Lung (tissue), 12 donors: ENCODE results near the gene ZNF768. TPM values are rescaled to one million over a fixed set of nuclear protein-coding genes. Genes with fewer than 3 reads are reported as not detected.

Experiments used
- ATAC-seq: fragments of 200-7000 bp; cut with Tn5 transposase; one replicate; pipeline ENCODE4 v1.9.1; 2020; ENCODE audit warnings: moderate number of reproducible peaks; ENCODE audit not compliant: insufficient read depth, low FRiP score
- DNase-seq, 3 donors: peaks; one replicate each; pipeline ENCODE4 v3.0.0-alpha.2; 2013 to 2017
- H3K27ac ChIP-seq, 2 donors: one replicate each; pipeline ENCODE4 v1.5.1; 2013; ENCODE audit warnings: mild to moderate bottlenecking in 2 of 2, moderate library complexity in 2 of 2, control low read depth in 1 of 2, inconsistent platforms in 1 of 2, low read depth in 1 of 2, low read length in 1 of 2
- H3K27me3 ChIP-seq, 3 donors: one replicate each; pipeline ENCODE4 v1.5.1; 2013; ENCODE audit warnings: low read length in 2 of 3; ENCODE audit not compliant: control insufficient read depth in 3 of 3, insufficient read depth in 3 of 3
- H3K36me3 ChIP-seq, 4 donors: one replicate each; pipeline ENCODE4 v1.5.1; 2013; ENCODE audit warnings: low read length in 4 of 4, mild to moderate bottlenecking in 1 of 4, moderate library complexity in 1 of 4; ENCODE audit not compliant: control insufficient read depth in 4 of 4, insufficient read depth in 4 of 4
- H3K4me1 ChIP-seq, 5 donors: one replicate each; pipeline ENCODE4 v1.5.1; 2013; ENCODE audit warnings: low read length in 5 of 5, mild to moderate bottlenecking in 2 of 5, moderate library complexity in 1 of 5; ENCODE audit not compliant: control insufficient read depth in 5 of 5, insufficient read depth in 5 of 5
- H3K4me3 ChIP-seq: one replicate; pipeline ENCODE4 v1.5.1; 2013; ENCODE audit warnings: mild to moderate bottlenecking, control low read depth, moderate library complexity
- H3K9ac ChIP-seq, 2 donors: one replicate each; pipeline ENCODE4 v1.5.1; 2013; ENCODE audit warnings: low read length in 2 of 2, control low read depth in 1 of 2; ENCODE audit not compliant: insufficient read depth in 1 of 2
- H3K9me3 ChIP-seq, 4 donors: one replicate each; pipeline ENCODE4 v1.5.1; 2013; ENCODE audit warnings: low read length in 3 of 4, mild to moderate bottlenecking in 1 of 4, moderate library complexity in 1 of 4; ENCODE audit not compliant: control insufficient read depth in 4 of 4, insufficient read depth in 3 of 4
- WGBS, 2 donors: extraction: QIAGEN DNeasy Blood & Tissue Kit; methylation state at CpG; one replicate each; pipeline ENCODE4 v1.1.7; 2013; 5-methylcytosine and 5-hydroxymethylcytosine counted together
- polyA plus RNA-seq, 2 donors: library from polyadenylated mRNA; stranded (reverse); fragments of 200-250 nt; gene quantifications; one replicate each; pipeline ENCODE4 v1.2.1, GENCODE V29; 2013
- total RNA-seq, 2 donors: library from RNA; depleted of rRNA in 1 of 2; stranded (reverse); fragments of >200 nt in 1 of 2; gene quantifications; one replicate each; pipeline ENCODE4 v1.2.1, GENCODE V29; 2014 to 2021
- TF ChIP-seq, protein P1 (sequence below): IDR thresholded peaks from 2 replicates; pipeline ENCODE4 v1.5.1; 2012; ENCODE audit warnings: mild to moderate bottlenecking; ENCODE audit errors: control extremely low read depth, extremely low read depth
- donor health status: control.
- donor health status: control.
- donor health status: Bipolar disorder and iron deficiency.
- donor health status: healthy.
- donor health status: DM: yes; HTN: yes; CAD: no.

ZNF768 gene
- total and polyA plus RNA-seq, 4 donors = 17.9 to 45.1 (median 27.0) TPM

DNA sequence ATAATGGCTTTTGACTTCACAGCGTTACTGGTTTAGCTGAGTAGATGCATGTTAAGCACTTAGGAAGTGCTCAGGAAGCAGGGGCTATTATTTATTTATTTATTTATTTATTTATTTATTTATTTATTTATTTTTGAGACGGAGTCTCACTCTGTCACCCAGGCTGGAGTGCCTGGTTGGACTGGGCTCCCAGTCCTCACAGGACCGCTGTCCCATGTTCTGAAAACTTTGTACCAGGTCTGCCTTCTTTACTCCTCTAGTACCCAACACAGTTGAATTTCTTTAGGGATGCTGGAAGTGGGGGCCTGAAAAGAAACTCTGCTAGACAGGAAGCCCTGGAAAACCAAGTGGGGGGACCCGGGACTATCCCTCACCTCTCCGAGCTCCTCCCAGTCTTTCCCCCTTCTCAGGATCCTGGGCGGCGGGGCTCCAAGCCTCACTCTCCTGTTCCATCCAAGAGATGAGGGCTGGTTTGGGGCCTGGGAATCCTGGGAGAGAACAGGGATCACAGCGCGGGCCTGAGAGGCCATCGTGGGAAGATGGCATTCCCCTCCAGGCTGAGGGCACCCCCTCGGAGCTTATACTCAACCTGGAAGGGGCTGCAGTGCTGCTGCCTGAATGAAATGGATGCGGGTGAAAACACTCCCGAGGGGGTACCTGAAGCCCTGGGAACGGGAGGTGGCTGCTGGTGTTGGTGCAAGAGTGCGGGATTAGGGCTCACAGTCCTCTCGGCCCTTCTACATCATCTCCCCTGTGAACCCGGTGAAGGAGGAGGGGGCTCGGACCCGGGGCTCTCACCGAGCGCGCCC is 44.5 kb upstream of the ZNF768 start:
- ATAC-seq (no peak), DNase-seq (peak; percentile 50 to 67 (median 67))
- no peaks in the 10 kb centered on the region for H3K27me3 ChIP-seq
- H3K27ac ChIP-seq = peak overlapping the region; percentile 92 to 96
- peaks cover 5 to 18% (median 9%) of the 10 kb centered on the region in 5 donors for H3K4me1 ChIP-seq
- TF ChIP-seq, protein P1, sequence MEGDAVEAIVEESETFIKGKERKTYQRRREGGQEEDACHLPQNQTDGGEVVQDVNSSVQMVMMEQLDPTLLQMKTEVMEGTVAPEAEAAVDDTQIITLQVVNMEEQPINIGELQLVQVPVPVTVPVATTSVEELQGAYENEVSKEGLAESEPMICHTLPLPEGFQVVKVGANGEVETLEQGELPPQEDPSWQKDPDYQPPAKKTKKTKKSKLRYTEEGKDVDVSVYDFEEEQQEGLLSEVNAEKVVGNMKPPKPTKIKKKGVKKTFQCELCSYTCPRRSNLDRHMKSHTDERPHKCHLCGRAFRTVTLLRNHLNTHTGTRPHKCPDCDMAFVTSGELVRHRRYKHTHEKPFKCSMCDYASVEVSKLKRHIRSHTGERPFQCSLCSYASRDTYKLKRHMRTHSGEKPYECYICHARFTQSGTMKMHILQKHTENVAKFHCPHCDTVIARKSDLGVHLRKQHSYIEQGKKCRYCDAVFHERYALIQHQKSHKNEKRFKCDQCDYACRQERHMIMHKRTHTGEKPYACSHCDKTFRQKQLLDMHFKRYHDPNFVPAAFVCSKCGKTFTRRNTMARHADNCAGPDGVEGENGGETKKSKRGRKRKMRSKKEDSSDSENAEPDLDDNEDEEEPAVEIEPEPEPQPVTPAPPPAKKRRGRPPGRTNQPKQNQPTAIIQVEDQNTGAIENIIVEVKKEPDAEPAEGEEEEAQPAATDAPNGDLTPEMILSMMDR = no peak
- peak overlapping the region; percentile 16 to 87 for H3K9ac ChIP-seq
- 8 to 9% methylated on average over 22 of the region's 22 CpGs for WGBS, 2 donors
- peaks cover 0 to 4% (median 0%) of the 10 kb centered on the region in 4 donors for H3K36me3 ChIP-seq
- no peaks in the 10 kb centered on the region for H3K9me3 ChIP-seq
- H3K4me3 ChIP-seq = peak overlapping the region; percentile 43

DNA sequence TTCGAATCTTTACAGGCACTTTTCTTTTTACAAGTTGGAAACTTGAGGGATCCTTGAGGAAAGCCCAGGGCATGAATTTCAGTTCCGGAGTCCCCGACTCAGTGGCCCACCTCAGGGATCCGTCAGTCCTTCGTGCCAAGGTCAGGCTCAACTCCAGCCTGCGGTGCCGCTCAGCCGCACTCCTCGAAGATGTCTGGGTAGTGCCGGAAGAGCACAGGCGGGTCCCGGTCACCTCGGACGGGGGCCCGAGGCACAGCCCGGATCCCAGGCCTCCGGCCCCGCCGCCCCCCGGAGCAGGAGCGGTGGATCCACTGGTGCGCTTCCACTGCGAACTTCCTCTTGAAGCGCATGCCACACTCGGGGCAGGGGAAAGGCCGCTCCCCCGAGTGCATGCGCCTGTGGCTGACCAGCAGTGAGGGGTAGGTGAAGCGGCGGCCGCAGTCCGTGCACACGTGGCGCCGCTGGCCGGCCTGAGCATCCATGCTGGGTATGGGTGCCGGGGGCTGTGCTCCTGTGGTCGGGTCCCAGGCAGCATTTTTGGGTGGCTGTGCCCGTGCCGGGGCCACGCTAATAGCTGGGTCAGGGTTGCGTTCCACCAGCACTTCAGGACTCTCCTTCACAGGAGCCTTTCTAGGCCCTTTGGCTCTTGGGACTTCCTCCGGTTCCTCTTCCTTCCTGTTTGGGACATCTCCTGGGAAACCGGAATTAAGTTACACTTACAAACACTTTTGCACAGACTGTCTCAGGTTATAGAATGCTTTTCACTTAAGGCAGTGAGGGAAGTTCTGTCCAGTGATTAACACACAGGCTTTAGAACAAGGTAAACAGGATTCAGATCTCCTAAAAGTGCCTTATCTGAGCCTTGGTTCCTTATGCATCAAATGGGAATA is 43.6 kb upstream of the ZNF768 start:
- peak in 1 of 3 donors; percentile 29 for DNase-seq
- Histone ChIP-seq H3K9ac (peak overlapping the region in 1 of 2 donors; percentile 32), H3K4me3 (no peak overlapping the region), H3K27me3 (no peaks in the 10 kb centered on the region), H3K27ac (peak overlapping the region in 1 of 2 donors; percentile 62), H3K9me3 (no peaks in the 10 kb centered on the region), H3K4me1 (peaks cover 5 to 18% (median 9%) of the 10 kb centered on the region in 5 donors), H3K36me3 (peaks cover 0 to 4% (median 0%) of the 10 kb centered on the region in 4 donors)
- ATAC-seq = no peak
- TF ChIP-seq, protein P1 = no peak
- 81 to 83% methylated on average over 44 of the region's 44 CpGs for WGBS, 2 donors

DNA sequence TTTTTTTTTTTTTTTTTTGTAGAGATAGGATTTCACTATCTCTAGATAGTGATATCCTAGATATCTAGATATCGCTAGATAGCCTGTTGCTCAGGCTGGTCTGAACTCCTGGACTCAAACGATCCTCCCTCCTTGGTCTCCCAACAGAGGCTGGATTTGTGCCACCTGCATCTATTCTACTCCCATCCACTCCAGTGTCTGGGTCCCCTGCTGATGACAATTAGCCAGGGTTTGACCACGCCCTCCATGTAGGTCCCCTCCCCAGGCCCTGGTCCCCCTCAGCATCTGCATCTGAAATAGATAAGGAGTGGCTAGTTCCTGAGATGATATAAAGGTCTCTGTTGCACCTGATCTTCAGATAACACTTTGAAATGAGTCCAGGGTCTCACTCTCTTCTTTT is 42.9 kb upstream of the ZNF768 start:
- Histone ChIP-seq H3K9ac (no peak overlapping the region), H3K27ac (no peak overlapping the region), H3K36me3 (peaks cover 0 to 4% (median 0%) of the 10 kb centered on the region in 4 donors), H3K4me1 (peaks cover 5 to 18% (median 9%) of the 10 kb centered on the region in 5 donors), H3K4me3 (no peak overlapping the region), H3K9me3 (no peaks in the 10 kb centered on the region), H3K27me3 (no peaks in the 10 kb centered on the region)
- 87 to 100% methylated on average over 3 of the region's 3 CpGs for WGBS, 2 donors
- TF ChIP-seq, protein P1 = no peak
- ATAC-seq = no peak
- DNase-seq = no peak
